Activated CD8-positive, alpha-beta T cell treated with anti-CD3 and anti-CD28 coated beads for 36 hours (primary cell): ENCODE results near the gene EVC. TPM values are rescaled to one million over a fixed set of nuclear protein-coding genes. Genes with fewer than 3 reads are reported as not detected.

Source experiments
- ATAC-seq: fragments of 200-7000 bp; cut with Tn5 transposase; one replicate; pipeline ENCODE4 v1.10.0; 2021; ENCODE audit warnings: mild to moderate bottlenecking, moderate library complexity
- CTCF ChIA-PET: fragments of 350-600 bp; sonication (Branson Sonifier 250); formaldehyde crosslinking; loops from one replicate; lab custom pipeline; 2021; ENCODE audit warnings: antibody characterized with exemption; lab: Charles Lee
- POLR2A ChIA-PET: fragments of 350-600 bp; sonication (Branson Sonifier 250); formaldehyde crosslinking; loops from one replicate; lab custom pipeline; 2021; ENCODE audit warnings: antibody characterized with exemption; lab: Charles Lee
- DNase-seq: peaks from one replicate; pipeline ENCODE4 v3.0.0-alpha.2; 2020
- H3K27ac Mint-ChIP-seq: one replicate; pipeline ENCODE4 v1.8.0; 2021; ENCODE audit warnings: mild to moderate bottlenecking, mixed read lengths
- H3K27me3 Mint-ChIP-seq: one replicate; pipeline ENCODE4 v1.8.0; 2021; ENCODE audit warnings: mixed read lengths
- H3K36me3 Mint-ChIP-seq: one replicate; pipeline ENCODE4 v1.8.0; 2021; ENCODE audit warnings: low read depth, mixed read lengths
- H3K4me1 Mint-ChIP-seq: one replicate; pipeline ENCODE4 v1.8.0; 2021; ENCODE audit warnings: low read depth, mixed read lengths
- H3K4me3 Mint-ChIP-seq: one replicate; pipeline ENCODE4 v1.8.0; 2021; ENCODE audit warnings: mild to moderate bottlenecking, moderate library complexity, mixed read lengths
- H3K9me3 Mint-ChIP-seq: one replicate; pipeline ENCODE4 v1.8.0; 2021; ENCODE audit warnings: mixed read lengths
- CTCF ChIP-seq: fragments of 200-600 bp; IDR thresholded peaks from one replicate; pipeline ENCODE4 v1.8.0; 2022; ENCODE audit warnings: antibody characterized with exemption, mild to moderate bottlenecking
- intact Hi-C: fragments of 100-400 bp; cut with micrococcal nuclease; formaldehyde crosslinking; loops from one replicate; pipeline ENCODE4 v1.10.0; 2022
- total RNA-seq, 2 experiments: library from RNA; stranded (reverse); gene quantifications; one replicate each; pipeline ENCODE4 v1.2.3, GENCODE V29; 2021

EVC gene
- total RNA-seq, 2 experiments from 2014 or later, result 2.0 to 2.5 TPM

DNA sequence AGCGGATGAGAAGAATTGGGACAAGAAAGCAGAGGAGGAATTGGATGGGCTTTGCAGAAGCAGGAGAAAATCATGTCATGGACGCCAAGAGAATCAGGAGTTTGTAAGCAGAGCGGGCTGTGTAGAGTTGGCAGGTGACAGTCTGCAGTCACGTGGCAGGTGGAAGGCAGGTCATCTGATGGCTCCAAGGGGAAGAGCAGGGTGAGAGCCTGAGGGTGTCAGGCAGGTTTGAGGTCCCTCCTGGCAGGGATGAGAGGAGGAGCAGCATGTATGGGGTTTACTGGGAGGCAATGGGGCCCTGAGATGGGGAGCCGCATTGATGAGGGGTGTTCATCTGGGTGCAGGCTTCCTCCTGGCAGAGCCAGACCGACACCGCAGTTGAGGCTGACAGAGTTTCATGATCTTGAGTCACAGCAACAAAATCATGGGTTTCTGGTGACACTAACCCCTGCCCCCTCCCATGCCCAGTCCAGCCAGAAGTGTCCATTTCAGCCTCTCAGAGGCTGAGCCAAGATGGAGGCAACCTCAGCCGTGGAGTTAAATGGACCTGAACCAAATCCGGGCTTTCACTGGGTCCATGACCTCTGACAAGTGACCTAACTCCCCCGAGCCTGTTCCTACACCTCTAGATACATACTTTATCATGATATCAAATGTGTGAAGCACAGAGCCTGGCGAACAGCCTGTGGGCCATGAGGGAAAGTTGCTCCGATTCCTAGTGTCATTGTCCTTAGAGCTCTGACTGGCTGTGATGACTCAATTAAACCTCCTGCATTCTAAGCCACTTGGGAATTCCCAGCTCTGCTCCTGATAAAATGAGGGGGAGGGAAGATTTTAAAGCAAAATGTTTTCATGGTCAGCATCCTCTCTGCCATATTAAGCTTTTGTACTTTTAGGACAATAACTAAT, 36.1 kb downstream of the EVC start:
- H3K27me3 Mint-ChIP-seq, result no peaks in the 10 kb centered on the region
- no peak for DNase-seq

DNA sequence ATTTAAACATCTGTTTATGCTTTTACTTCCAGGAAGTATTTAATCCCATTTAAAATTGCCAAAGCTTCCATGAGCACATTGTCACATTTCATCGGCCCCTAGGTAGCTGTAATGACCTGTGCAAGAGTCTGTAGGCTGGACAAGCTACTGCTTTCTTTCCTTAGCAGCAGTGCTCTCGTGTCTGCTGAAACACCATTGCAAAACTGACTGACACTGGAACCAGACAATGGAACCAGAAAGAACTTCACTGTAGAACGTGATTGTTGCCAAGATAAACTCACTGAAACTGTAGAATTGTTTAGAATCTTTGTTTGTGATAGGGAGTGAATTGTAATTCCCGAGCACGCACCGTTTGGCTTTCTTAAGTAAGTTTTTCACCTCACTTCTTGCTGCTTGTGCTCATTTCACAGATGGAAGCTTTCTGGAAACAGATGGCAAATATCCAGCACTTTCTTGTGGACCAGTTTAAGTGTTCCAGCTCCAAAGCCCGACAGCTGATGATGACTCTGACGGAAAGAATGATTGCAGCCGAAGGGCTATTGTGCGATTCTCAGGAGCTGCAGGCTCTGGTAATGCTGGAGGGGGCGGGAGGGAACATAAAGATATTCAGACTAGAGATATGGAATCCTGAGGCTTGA, 36.9 kb downstream of the EVC start:
- DNase-seq (no peak), ATAC-seq (no peak)
- ChIA-PET CTCF (interaction anchor here (1.5 kb wide), 1 partner anchor 11 kb away, joined by 3 read pairs; no protein-coding TSS in a partner anchor), POLR2A (no interaction called here)
- Mint-ChIP-seq H3K4me1 (no peaks in the 10 kb centered on the region), H3K27ac (no peak overlapping the region), H3K9me3 (no peaks in the 10 kb centered on the region), H3K36me3 (no peaks in the 10 kb centered on the region), H3K4me3 (no peak overlapping the region), H3K27me3 (no peaks in the 10 kb centered on the region)
- TF ChIP-seq CTCF, result no peak
- intact Hi-C loops, result no loop called here

More for the DNA sequence above, 36.1 kb downstream of the EVC start:
- Mint-ChIP-seq H3K27ac (no peak overlapping the region), H3K4me1 (no peaks in the 10 kb centered on the region), H3K4me3 (no peak overlapping the region), H3K36me3 (no peaks in the 10 kb centered on the region), H3K9me3 (no peaks in the 10 kb centered on the region)
- no peak for TF ChIP-seq CTCF
- no peak for ATAC-seq
- intact Hi-C loops, result no loop called here
- ChIA-PET POLR2A (no interaction called here), CTCF (interaction anchor here (1.5 kb wide), 1 partner anchor 10 kb away, joined by 3 read pairs; no protein-coding TSS in a partner anchor)

DNA sequence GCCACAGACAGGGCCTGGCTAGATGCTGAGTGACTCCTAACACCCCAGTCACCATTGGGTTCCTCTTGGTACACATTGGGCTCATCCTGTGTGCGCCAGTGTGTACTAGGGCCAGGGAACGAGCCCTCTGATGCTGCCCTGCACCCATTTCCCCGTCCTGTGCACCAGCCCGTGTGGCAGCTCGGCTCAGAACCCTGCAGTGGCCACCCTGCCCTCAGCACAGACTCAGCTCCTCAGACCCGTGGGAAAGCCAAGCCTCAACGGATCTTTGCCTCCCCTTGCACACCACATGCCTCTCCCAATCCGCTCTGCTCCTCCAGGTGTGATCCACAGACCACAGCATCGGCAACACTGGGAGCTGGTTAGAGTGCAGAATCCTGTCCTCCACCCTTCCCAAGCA, 38.6 kb downstream of the EVC start:
- DNase-seq (no peak), ATAC-seq (no peak)
- Mint-ChIP-seq H3K4me3 (no peak overlapping the region), H3K27me3 (no peaks in the 10 kb centered on the region), H3K4me1 (no peaks in the 10 kb centered on the region), H3K36me3 (no peaks in the 10 kb centered on the region), H3K27ac (no peak overlapping the region), H3K9me3 (no peaks in the 10 kb centered on the region)
- TF ChIP-seq CTCF, result no peak
- intact Hi-C loops, result no loop called here
- ChIA-PET POLR2A (no interaction called here), CTCF (no interaction called here)

GRCh38 chr4:5750052-5750945, 39.3 kb downstream of the EVC start:
- no peak for ATAC-seq
- DNase-seq, result no peak
- intact Hi-C loops, result no loop called here
- ChIA-PET CTCF (no interaction called here), POLR2A (no interaction called here)
- Mint-ChIP-seq H3K27me3 (no peaks in the 10 kb centered on the region), H3K4me3 (no peak overlapping the region), H3K9me3 (no peaks in the 10 kb centered on the region), H3K4me1 (no peaks in the 10 kb centered on the region), H3K36me3 (no peaks in the 10 kb centered on the region), H3K27ac (no peak overlapping the region)
- TF ChIP-seq CTCF, result no peak
